OCI-LY7 (cell line): ENCODE data around the gene EMX2. TPM values are rescaled to one million over a fixed set of nuclear protein-coding genes. Genes with fewer than 3 reads are reported as not detected.

Experiments
- BruUV-seq: library from RNA; stranded (reverse); fragments of 400-500 nt; replicated peaks from 2 replicates; lab custom pipeline; 2021; lab: Mats Ljungman, UMichigan
- CTCF ChIA-PET: fragments of 300-600 bp; sonication (Branson Sonifier 250); formaldehyde crosslinking; loops from one replicate; lab custom pipeline; 2022; ENCODE audit warnings: antibody characterized with exemption; ENCODE audit not compliant: unreplicated experiment; lab: Charles Lee
- POLR2A ChIA-PET: fragments of 300-600 bp; sonication (Branson Sonifier 250); formaldehyde crosslinking; loops from one replicate; lab custom pipeline; 2022; ENCODE audit warnings: antibody characterized with exemption; lab: Charles Lee
- DNase-seq: peaks from one replicate; pipeline ENCODE4 v3.0.0-alpha.2; 2015; ENCODE audit warnings: low spot score
- H2AFZ ChIP-seq: fragments of 200-600 bp; sonication (generic), shearing (Covaris generic); 2 replicates; pipeline ENCODE4 v1.6.1; 2014; ENCODE audit warnings: mild to moderate bottlenecking, antibody characterized with exemption, low read length, moderate library complexity
- H3K27ac ChIP-seq: fragments of 200-600 bp; sonication (generic); 2 replicates; pipeline ENCODE4 v1.5.1; 2014; ENCODE audit warnings: mixed run types, low read depth, mild to moderate bottlenecking, moderate library complexity, low read length, inconsistent platforms; ENCODE audit not compliant: poor library complexity, severe bottlenecking
- H3K36me3 ChIP-seq: fragments of 200-600 bp; sonication (generic); 2 replicates; pipeline ENCODE4 v1.6.1; 2014; ENCODE audit warnings: mild to moderate bottlenecking, antibody characterized with exemption, low read length, moderate library complexity, mixed read lengths; ENCODE audit not compliant: insufficient read depth
- H3K4me1 ChIP-seq: fragments of 200-600 bp; sonication (generic); 2 replicates; pipeline ENCODE4 v1.5.1; 2014; ENCODE audit warnings: mild to moderate bottlenecking, low read length; ENCODE audit not compliant: insufficient read depth, poor library complexity, severe bottlenecking
- H3K4me2 ChIP-seq: fragments of 200-600 bp; sonication (generic); 2 replicates; pipeline ENCODE4 v1.6.1; 2014; ENCODE audit warnings: mild to moderate bottlenecking, low read length
- H3K4me3 ChIP-seq: fragments of 200-600 bp; sonication (generic); 2 replicates; pipeline ENCODE4 v1.5.1; 2014; ENCODE audit warnings: mild to moderate bottlenecking, low read depth, low read length; ENCODE audit not compliant: poor library complexity, severe bottlenecking
- H3K79me2 ChIP-seq: fragments of 200-600 bp; sonication (generic); 2 replicates; pipeline ENCODE4 v1.6.1; 2016; ENCODE audit warnings: low read depth, mild to moderate bottlenecking, low read length, moderate library complexity, mixed read lengths; ENCODE audit not compliant: insufficient read depth
- H3K9me2 ChIP-seq: fragments of 200-600 bp; sonication (generic); 2 replicates; pipeline ENCODE4 v1.6.1; 2016; ENCODE audit warnings: mild to moderate bottlenecking, low read length, mixed read lengths; ENCODE audit not compliant: insufficient read depth
- H3K9me3 ChIP-seq: fragments of 200-600 bp; sonication (generic); 2 replicates; pipeline ENCODE4 v1.6.1; 2014; ENCODE audit warnings: mild to moderate bottlenecking, mixed run types, low read length, mixed read lengths
- H4K20me1 ChIP-seq: fragments of 200-600 bp; sonication (generic); 2 replicates; pipeline ENCODE4 v1.6.1; 2014; ENCODE audit warnings: mild to moderate bottlenecking, antibody characterized with exemption, low read length, moderate library complexity, mixed read lengths; ENCODE audit not compliant: insufficient read depth
- CTCF ChIP-seq: fragments of 200-600 bp; sonication (generic); conservative IDR thresholded peaks from 2 replicates; pipeline ENCODE4 v1.5.1; 2014; ENCODE audit warnings: mild to moderate bottlenecking, antibody characterized with exemption, low read length, moderate library complexity, mixed read lengths
- EZH2phosphoT487 ChIP-seq: fragments of 200-600 bp; sonication (generic); IDR thresholded peaks from 2 replicates; pipeline ENCODE4 v1.6.1; 2018; ENCODE audit warnings: low read depth, borderline replicate concordance, mild to moderate bottlenecking, mixed run types, antibody characterized with exemption, low read length, moderate library complexity, mixed read lengths
- intact Hi-C: fragments of 100-400 bp; cut with micrococcal nuclease; formaldehyde crosslinking; loops from one replicate; pipeline ENCODE4 v1.10.0; 2022; ENCODE audit not compliant: unreplicated experiment
- total RNA-seq, 2 experiments: library from RNA; depleted of rRNA in 1 of 2; stranded (reverse); fragments of >200 nt in 1 of 2; shearing (Covaris generic) in 1 of 2; gene quantifications; 2 replicates each; pipeline ENCODE4 v1.2.3, GENCODE V29; 2014 to 2022

Gene EMX2
- total RNA-seq, 2 experiments from 2014 or later, result not detected

GRCh38 chr10:117559712-117560111 is 17.2 kb downstream of the EMX2 start:
- H3K36me3 ChIP-seq, result no peaks in the 10 kb centered on the region
- intact Hi-C loops, result no loop called here
- no TSS peak for BruUV-seq
- no peaks in the 10 kb centered on the region for H3K9me2 ChIP-seq
- no peaks in the 10 kb centered on the region for H3K4me1 ChIP-seq
- H3K4me2 ChIP-seq, result no peak overlapping the region
- POLR2A ChIA-PET, result interaction anchor here (0.6 to 0.7 kb wide), 2 partner anchors 9 to 1334 kb away, joined by 3 to 4 read pairs; no protein-coding TSS in a partner anchor
- no peaks in the 10 kb centered on the region for H4K20me1 ChIP-seq
- no peak overlapping the region for H2AFZ ChIP-seq
- H3K4me3 ChIP-seq, result no peak overlapping the region
- no peak for DNase-seq
- H3K27ac ChIP-seq, result no peak overlapping the region
- CTCF ChIA-PET, result no interaction called here
- H3K79me2 ChIP-seq, result no peaks in the 10 kb centered on the region
- TF ChIP-seq CTCF (no peak), EZH2phosphoT487 (no peak)
- H3K9me3 ChIP-seq, result no peaks in the 10 kb centered on the region

- Histone ChIP-seq H3K9me3 (no peaks in the 10 kb centered on the region), H3K9me2 (no peaks in the 10 kb centered on the region), H3K27ac (no peak overlapping the region), H3K4me1 (no peaks in the 10 kb centered on the region), H3K4me2 (no peak overlapping the region), H4K20me1 (no peaks in the 10 kb centered on the region), H3K79me2 (no peaks in the 10 kb centered on the region), H2AFZ (no peak overlapping the region), H3K36me3 (no peaks in the 10 kb centered on the region), H3K4me3 (no peak overlapping the region)
- ChIA-PET POLR2A (no interaction called here), CTCF (no interaction called here)
- no peak for DNase-seq
- intact Hi-C loops, result no loop called here
- BruUV-seq, result no TSS peak
- TF ChIP-seq EZH2phosphoT487 (no peak), CTCF (no peak)
These were observed 18.4 kb downstream of the EMX2 start for GRCh38 chr10:117560942-117561341.

DNA sequence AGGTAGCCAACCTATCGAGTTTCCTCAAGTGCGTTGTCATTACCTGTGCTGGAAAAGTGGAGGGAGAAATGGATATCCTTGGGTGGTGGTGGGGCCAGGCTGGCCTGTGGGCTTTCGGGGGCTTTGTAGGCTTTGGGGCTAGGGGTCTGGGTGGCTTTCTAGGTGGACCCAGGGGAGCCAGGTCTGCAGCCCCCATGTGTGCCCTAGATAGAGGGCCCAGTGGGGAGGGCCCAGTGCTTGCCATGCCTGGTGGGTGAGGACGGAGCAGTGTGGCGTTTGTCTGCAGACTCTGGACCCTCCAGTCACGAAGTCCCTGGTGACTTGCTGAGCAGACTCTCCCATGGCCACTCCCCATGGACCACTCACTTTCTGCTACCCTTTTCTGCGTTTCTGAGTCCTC is 19.7 kb downstream of the EMX2 start:
- no TSS peak for BruUV-seq
- POLR2A ChIA-PET, result no interaction called here
- Histone ChIP-seq H3K79me2 (no peaks in the 10 kb centered on the region), H3K4me1 (no peaks in the 10 kb centered on the region), H3K4me3 (no peak overlapping the region), H3K9me3 (no peaks in the 10 kb centered on the region), H3K9me2 (no peaks in the 10 kb centered on the region), H2AFZ (no peak overlapping the region), H4K20me1 (no peaks in the 10 kb centered on the region), H3K4me2 (no peak overlapping the region), H3K36me3 (no peaks in the 10 kb centered on the region), H3K27ac (no peak overlapping the region)
- CTCF ChIA-PET, result no interaction called here
- intact Hi-C loops, result no loop called here
- TF ChIP-seq CTCF, result no peak
- no peak for TF ChIP-seq EZH2phosphoT487
- DNase-seq, result no peak
